GDM1 (cell line): ENCODE results near the gene SLC30A7.
"Not testable (repeated sequence)": the region's sequence is repeated elsewhere in the genome, so short reads cannot be mapped to it uniquely, and the experiment has no call there.

Source experiments
- DNase-seq: peaks from one replicate; lab custom pipeline; 2025; lab: John Stamatoyannopoulos, UW

The SLC30A7 gene

GRCh38 chr1:100895540-100896480, at the start of gene SLC30A7:
TSS of gene SLC30A7 (plus strand) at chr1:100896090. CDS start at chr1:100896263, 173 bp downstream.
- DNase-seq: peak; percentile 80

GRCh38 chr1:100847361-100848082, 48.4 kb upstream of the SLC30A7 start:
- no peak for DNase-seq

GRCh38 chr1:100851726-100852125, 44.2 kb upstream of the SLC30A7 start:
- no peak for DNase-seq

- DNase-seq: no peak
Observed at GRCh38 chr1:100852976-100853375, 42.9 kb upstream of the SLC30A7 start.

GRCh38 chr1:100855116-100855515, 40.8 kb upstream of the SLC30A7 start:
- not testable (repeated sequence) for DNase-seq

GRCh38 chr1:100860397-100860991, 35.4 kb upstream of the SLC30A7 start:
- no peak for DNase-seq

- DNase-seq: no peak
Observed at GRCh38 chr1:100861379-100861778, 34.5 kb upstream of the SLC30A7 start.

- no peak for DNase-seq
Observed at GRCh38 chr1:100862591-100862990, 33.3 kb upstream of the SLC30A7 start.

- peak; percentile 16 for DNase-seq
Observed at GRCh38 chr1:100866041-100866900, 29.6 kb upstream of the SLC30A7 start.

GRCh38 chr1:100866901-100867206, 29.0 kb upstream of the SLC30A7 start:
- DNase-seq: no peak

GRCh38 chr1:100868364-100868995, 27.4 kb upstream of the SLC30A7 start:
- DNase-seq: no peak

- DNase-seq: no peak
Observed at GRCh38 chr1:100869996-100870395, 25.9 kb upstream of the SLC30A7 start.

GRCh38 chr1:100874433-100874832, 21.5 kb upstream of the SLC30A7 start:
- DNase-seq: no peak

GRCh38 chr1:100875228-100875627, 20.7 kb upstream of the SLC30A7 start:
- no peak for DNase-seq

- no peak for DNase-seq
Observed at GRCh38 chr1:100876291-100876690, 19.6 kb upstream of the SLC30A7 start.

- no peak for DNase-seq
Observed at GRCh38 chr1:100879422-100879821, 16.5 kb upstream of the SLC30A7 start.

- DNase-seq: no peak
Observed at GRCh38 chr1:100881687-100882086, 14.2 kb upstream of the SLC30A7 start.

- DNase-seq: no peak
Observed at GRCh38 chr1:100882698-100883097, 13.2 kb upstream of the SLC30A7 start.

GRCh38 chr1:100883963-100884362, 11.9 kb upstream of the SLC30A7 start:
- DNase-seq: no peak

GRCh38 chr1:100889007-100889406, 6.9 kb upstream of the SLC30A7 start:
- not testable (repeated sequence) for DNase-seq

- not testable (repeated sequence) for DNase-seq
Observed at GRCh38 chr1:100889869-100890482, 5.9 kb upstream of the SLC30A7 start.
